Mesendoderm (in vitro differentiated cells): ENCODE measurements around the gene CCL28.
"Not testable (repeated sequence)": the region's sequence is repeated elsewhere in the genome, so short reads cannot be mapped to it uniquely, and the experiment has no call there.

Experiments used
- DNase-seq: peaks from one replicate; pipeline ENCODE4 v3.0.0; 2013
- H2AK5ac ChIP-seq: 2 replicates; pipeline ENCODE4 v1.6.1; 2013; ENCODE audit warnings: low read length, inconsistent platforms
- H2BK120ac ChIP-seq: 2 replicates; pipeline ENCODE4 v1.6.1; 2013; ENCODE audit warnings: low read depth, mild to moderate bottlenecking, low read length, moderate library complexity, mixed read lengths
- H2BK15ac ChIP-seq: replicated peaks from 2 replicates; pipeline ENCODE4 v1.6.1; 2013; ENCODE audit warnings: low read depth, mild to moderate bottlenecking, moderate library complexity
- H2BK5ac ChIP-seq: 2 replicates; pipeline ENCODE4 v1.6.1; 2013; ENCODE audit warnings: low read length, inconsistent platforms
- H3K18ac ChIP-seq: 2 replicates; pipeline ENCODE4 v1.6.1; 2013; ENCODE audit warnings: mild to moderate bottlenecking, low read length, mixed read lengths
- H3K23ac ChIP-seq: one replicate; pipeline ENCODE4 v1.6.1; 2013; ENCODE audit warnings: low read length
- H3K27ac ChIP-seq: 2 replicates; pipeline ENCODE4 v1.5.1; 2013; ENCODE audit warnings: low read depth, mild to moderate bottlenecking, inconsistent platforms, low read length, moderate library complexity
- H3K27me3 ChIP-seq: 2 replicates; pipeline ENCODE4 v1.6.1; 2013; ENCODE audit warnings: low read length, control low read depth, mild to moderate bottlenecking, inconsistent platforms; ENCODE audit not compliant: insufficient read depth, poor library complexity
- H3K36me3 ChIP-seq: 2 replicates; pipeline ENCODE4 v1.6.1; 2013; ENCODE audit warnings: low read length, inconsistent platforms; ENCODE audit not compliant: control insufficient read depth, insufficient read depth
- H3K4ac ChIP-seq: one replicate; pipeline ENCODE4 v1.6.1; 2013; ENCODE audit warnings: low read depth, mild to moderate bottlenecking, low read length, moderate library complexity
- H3K4me1 ChIP-seq: 2 replicates; pipeline ENCODE4 v1.6.1; 2013; ENCODE audit warnings: low read depth, low read length, inconsistent platforms; ENCODE audit not compliant: control insufficient read depth
- H3K4me2 ChIP-seq: 2 replicates; pipeline ENCODE4 v1.6.1; 2013; ENCODE audit warnings: low read length
- H3K4me3 ChIP-seq: 2 replicates; pipeline ENCODE4 v1.5.1; 2013; ENCODE audit warnings: mild to moderate bottlenecking, low read length
- H3K56ac ChIP-seq: one replicate; pipeline ENCODE4 v1.6.1; 2013; ENCODE audit warnings: low read length
- H3K79me1 ChIP-seq: 2 replicates; pipeline ENCODE4 v1.6.1; 2013; ENCODE audit warnings: low read length, inconsistent platforms
- H3K79me2 ChIP-seq: 2 replicates; pipeline ENCODE4 v1.6.1; 2013; ENCODE audit warnings: mild to moderate bottlenecking, low read length; ENCODE audit not compliant: control insufficient read depth, insufficient read depth
- H3K9ac ChIP-seq: 2 replicates; pipeline ENCODE4 v1.6.1; 2013; ENCODE audit warnings: low read length, inconsistent platforms
- H4K5ac ChIP-seq: one replicate; pipeline ENCODE4 v1.6.1; 2013; ENCODE audit warnings: low read length
- H4K8ac ChIP-seq: one replicate; pipeline ENCODE4 v1.6.1; 2013; ENCODE audit warnings: low read depth, mild to moderate bottlenecking, control low read depth, low read length, moderate library complexity
- WGBS: extraction: QIAGEN DNeasy Blood & Tissue Kit; methylation state at CpG from one replicate; pipeline ENCODE4 v1.1.7; 2013; ENCODE audit warnings: low lambda C conversion rate, missing lambda C conversion rate; ENCODE audit not compliant: insufficient coverage; ENCODE audit errors: extremely low coverage; 5-methylcytosine and 5-hydroxymethylcytosine counted together

The CCL28 gene

DNA sequence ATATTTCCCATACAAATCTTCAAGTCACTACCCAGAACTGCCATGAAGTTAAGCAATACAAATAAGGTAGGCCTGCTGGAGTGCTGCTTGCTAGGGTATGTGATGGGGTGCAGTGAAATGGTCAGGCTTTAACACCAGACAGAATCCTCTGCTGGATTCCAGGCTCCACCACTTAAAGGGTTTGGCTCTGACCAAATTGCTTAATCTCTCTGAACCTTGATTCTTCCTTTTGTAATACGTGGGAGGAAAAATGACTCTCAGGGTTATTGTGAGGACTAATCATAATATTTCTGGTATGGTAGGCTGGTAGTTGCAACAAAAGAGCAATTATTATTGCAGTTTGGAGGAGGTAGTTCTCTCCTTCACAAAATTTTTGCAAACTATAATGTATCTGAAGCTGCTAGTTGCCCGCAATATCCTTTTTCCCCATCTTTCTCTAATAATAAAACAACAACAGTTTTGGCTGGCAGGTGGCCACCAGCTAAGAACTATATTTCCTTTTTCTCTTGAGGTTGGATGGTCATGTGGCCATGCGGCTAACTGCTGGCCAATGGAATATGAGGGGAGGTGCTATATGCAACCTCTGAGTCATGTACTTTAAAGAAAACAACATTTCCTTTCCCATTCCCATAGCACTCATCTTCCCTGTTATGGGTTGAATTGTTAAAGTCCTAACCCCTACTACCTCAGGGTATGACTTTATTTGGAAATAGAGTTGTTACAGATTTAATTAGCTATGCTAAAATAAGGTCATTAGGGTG is 44.1 kb downstream of the CCL28 start:
- no peak for DNase-seq
- no CpG with 5 or more reads among the region's 3 CpGs for WGBS

DNA sequence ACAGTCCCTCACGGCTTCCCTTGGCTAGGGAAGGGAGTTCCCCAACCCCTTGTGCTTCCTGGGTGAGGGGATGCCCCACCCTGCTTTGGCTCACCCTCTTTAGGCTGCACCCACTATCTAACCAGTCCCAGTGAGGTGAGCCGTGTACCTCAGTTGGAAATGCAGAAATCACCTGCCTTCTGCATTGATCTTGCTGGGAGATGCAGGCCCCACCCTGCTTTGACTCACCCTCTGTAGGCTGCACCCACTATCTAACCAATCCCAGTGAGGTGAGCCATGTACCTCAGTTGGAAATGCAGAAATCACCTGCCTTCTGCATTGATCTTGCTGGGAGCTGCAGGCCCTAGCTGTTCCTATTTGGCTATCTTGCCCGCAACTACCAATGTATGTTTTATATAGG is 44.7 kb downstream of the CCL28 start:
- no peaks in the 10 kb centered on the region for H3K4me1 ChIP-seq

More for the DNA sequence above, 44.1 kb downstream of the CCL28 start:
- Histone ChIP-seq H3K4me1 (no peaks in the 10 kb centered on the region), H3K4me2 (no peak overlapping the region), H3K79me1 (no peaks in the 10 kb centered on the region), H3K23ac (no peak overlapping the region), H3K27me3 (no peaks in the 10 kb centered on the region), H4K8ac (no peak overlapping the region), H3K36me3 (no peaks in the 10 kb centered on the region), H2BK15ac (no peak overlapping the region), H2BK5ac (no peak overlapping the region), H3K18ac (no peak overlapping the region), H3K9ac (no peak overlapping the region), H4K5ac (no peak overlapping the region), H3K79me2 (no peaks in the 10 kb centered on the region), H2BK120ac (no peak overlapping the region), H3K4me3 (no peak overlapping the region), H2AK5ac (no peak overlapping the region), H3K56ac (no peak overlapping the region), H3K4ac (no peak overlapping the region), H3K27ac (no peak overlapping the region)

DNA sequence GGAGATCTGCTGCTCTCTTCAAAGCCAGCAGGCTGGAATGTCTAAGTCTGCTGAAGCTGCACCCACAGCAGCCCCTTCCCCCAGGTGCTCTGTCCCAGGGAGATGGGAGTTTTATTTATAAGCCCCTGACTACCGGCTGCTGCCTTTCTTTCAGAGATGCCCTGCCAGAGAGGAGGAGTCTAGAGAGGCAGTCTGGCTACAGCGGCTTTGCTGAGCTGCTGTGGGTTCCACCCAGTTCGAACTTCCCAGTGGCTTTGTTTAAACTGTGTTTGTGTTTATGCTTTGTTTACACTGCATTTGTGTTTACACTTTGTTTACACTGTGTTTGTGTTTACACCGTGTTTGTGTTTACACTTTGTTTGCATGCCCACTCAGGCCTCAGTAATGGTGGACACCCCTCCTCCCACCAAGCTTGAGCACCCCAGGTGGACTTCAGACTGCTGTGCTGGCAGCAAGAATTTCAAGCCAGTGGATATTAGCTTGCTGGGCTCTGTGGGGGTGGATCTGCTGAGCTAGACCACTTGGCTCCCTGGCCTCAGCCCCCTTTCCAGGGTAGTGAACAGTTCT is 45.4 kb downstream of the CCL28 start:
- H4K8ac ChIP-seq, H3K4me2 ChIP-seq: not testable (repeated sequence)
- WGBS: no CpG with 5 or more reads among the region's 4 CpGs

More for the DNA sequence above, 44.7 kb downstream of the CCL28 start:
- H3K79me2 ChIP-seq: no peaks in the 10 kb centered on the region
- no peak overlapping the region for H3K56ac ChIP-seq
- H2BK5ac ChIP-seq: no peak overlapping the region
- H3K27ac ChIP-seq: no peak overlapping the region
- no peak overlapping the region for H4K5ac ChIP-seq
- H2AK5ac ChIP-seq: no peak overlapping the region
- H3K18ac ChIP-seq: no peak overlapping the region
- H2BK120ac ChIP-seq: no peak overlapping the region
- H3K4me3 ChIP-seq: no peak overlapping the region
- H3K79me1 ChIP-seq: no peaks in the 10 kb centered on the region
- H3K9ac ChIP-seq: no peak overlapping the region
- H3K27me3 ChIP-seq: no peaks in the 10 kb centered on the region
- no CpG with 5 or more reads among the region's 3 CpGs for WGBS
- no peak overlapping the region for H3K4me2 ChIP-seq
- DNase-seq: no peak
- H3K36me3 ChIP-seq: no peaks in the 10 kb centered on the region
- no peak overlapping the region for H2BK15ac ChIP-seq
- no peak overlapping the region for H3K23ac ChIP-seq
- no peak overlapping the region for H4K8ac ChIP-seq
- H3K4ac ChIP-seq: no peak overlapping the region

DNA sequence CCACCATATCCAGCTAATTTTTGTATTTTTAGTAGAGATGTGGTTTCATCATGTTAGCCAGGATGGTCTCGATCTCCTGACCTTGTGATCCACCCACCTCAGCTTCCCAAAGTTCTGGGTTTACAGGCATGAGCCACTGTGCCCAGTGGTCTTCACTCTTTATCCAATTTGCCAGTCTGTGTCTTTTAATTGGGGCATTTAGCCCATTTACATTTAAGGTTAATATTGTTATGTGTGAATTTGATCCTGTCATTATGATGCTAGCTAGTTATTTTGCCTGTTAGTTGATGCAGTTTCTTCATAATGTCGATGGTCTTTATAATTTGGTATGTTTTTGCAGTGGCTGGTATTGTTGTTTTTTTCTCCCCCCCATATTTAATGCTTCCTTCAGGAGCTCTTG is 47.0 kb downstream of the CCL28 start:
- not testable (repeated sequence) for H3K18ac ChIP-seq, H3K27ac ChIP-seq, H3K79me1 ChIP-seq, DNase-seq, H4K8ac ChIP-seq, H3K79me2 ChIP-seq, H3K36me3 ChIP-seq, H3K23ac ChIP-seq, H2BK5ac ChIP-seq, H3K4ac ChIP-seq, H2AK5ac ChIP-seq, H3K9ac ChIP-seq, H3K4me1 ChIP-seq, H3K27me3 ChIP-seq, H3K4me2 ChIP-seq, H2BK120ac ChIP-seq, H4K5ac ChIP-seq, H3K56ac ChIP-seq, H2BK15ac ChIP-seq, H3K4me3 ChIP-seq
- WGBS: no CpG with 5 or more reads among the region's 2 CpGs

More for the DNA sequence above, 45.4 kb downstream of the CCL28 start:
- H3K79me2 ChIP-seq, H3K4ac ChIP-seq, DNase-seq, H2BK15ac ChIP-seq, H3K23ac ChIP-seq, H2BK5ac ChIP-seq, H3K36me3 ChIP-seq, H3K4me3 ChIP-seq, H3K4me1 ChIP-seq, H3K79me1 ChIP-seq, H3K56ac ChIP-seq, H3K27ac ChIP-seq, H3K9ac ChIP-seq, H2AK5ac ChIP-seq, H4K5ac ChIP-seq, H3K27me3 ChIP-seq, H3K18ac ChIP-seq, H2BK120ac ChIP-seq: not testable (repeated sequence)

DNA sequence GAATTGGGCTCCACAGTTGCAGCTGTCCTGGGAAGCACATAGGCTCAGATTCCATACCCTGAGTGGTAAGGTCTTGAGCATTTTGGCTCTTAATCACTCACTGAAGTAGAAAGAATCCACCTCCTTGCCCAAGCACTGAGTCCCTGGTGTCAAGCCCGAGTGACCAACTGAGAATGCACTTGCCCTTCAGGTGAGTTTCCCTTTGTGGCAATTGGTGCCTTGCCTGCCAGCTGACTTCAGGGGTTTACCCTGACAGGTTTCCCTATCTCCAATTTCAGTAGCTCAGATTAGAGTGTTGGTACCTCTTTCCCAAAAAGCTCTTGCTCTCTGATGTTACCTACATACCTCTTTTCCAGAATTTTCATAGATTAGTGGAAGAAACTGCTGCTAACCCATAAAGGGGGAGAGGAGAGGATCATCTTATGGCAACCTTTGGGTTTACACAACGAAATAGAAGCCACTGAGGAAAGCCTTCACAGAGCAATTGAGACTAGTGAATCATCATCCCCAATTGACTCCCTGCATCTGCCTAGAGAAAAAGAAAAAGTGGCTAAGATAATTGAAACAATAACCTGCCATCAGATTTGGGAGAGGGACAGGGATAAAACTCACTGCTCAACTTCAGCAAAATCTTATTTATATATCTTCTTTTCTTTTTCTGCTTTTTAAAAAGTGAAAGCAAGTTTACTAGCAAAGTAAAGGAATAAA is 48.6 kb downstream of the CCL28 start:
- H3K18ac ChIP-seq: no peak overlapping the region
- H2BK15ac ChIP-seq: no peak overlapping the region
- H4K8ac ChIP-seq: no peak overlapping the region
- no peak overlapping the region for H3K4ac ChIP-seq
- H2BK120ac ChIP-seq: no peak overlapping the region
- no peak overlapping the region for H3K4me2 ChIP-seq
- H3K23ac ChIP-seq: no peak overlapping the region
- no peaks in the 10 kb centered on the region for H3K36me3 ChIP-seq
- no peaks in the 10 kb centered on the region for H3K4me1 ChIP-seq
- no peak for DNase-seq
- H3K79me2 ChIP-seq: no peaks in the 10 kb centered on the region
- no peak overlapping the region for H3K56ac ChIP-seq
- H3K27me3 ChIP-seq: no peaks in the 10 kb centered on the region
- no peak overlapping the region for H3K9ac ChIP-seq
- no peak overlapping the region for H3K27ac ChIP-seq
- H4K5ac ChIP-seq: no peak overlapping the region
- no peak overlapping the region for H2AK5ac ChIP-seq
- WGBS: no CpG with 5 or more reads among the region's 2 CpGs
- no peak overlapping the region for H2BK5ac ChIP-seq
- no peaks in the 10 kb centered on the region for H3K79me1 ChIP-seq
- no peak overlapping the region for H3K4me3 ChIP-seq
